OCI-LY3 (cell line): Measurements from ENCODE around the gene IRF2BP1.

ENCODE experiments used
- EZH2phosphoT487 ChIP-seq: fragments of 200-600 bp; shearing (Covaris generic); IDR thresholded peaks from 2 replicates; pipeline ENCODE4 v1.6.1; 2018; ENCODE audit warnings: antibody characterized with exemption, mixed run types, low read depth
- TF ChIP-seq, protein P1 (sequence below): fragments of 200-600, 300-600 bp; sonication (generic); IDR thresholded peaks from 2 replicates; pipeline ENCODE4 v1.5.1; 2014; ENCODE audit warnings: antibody characterized with exemption, low read length, low read depth

DNA sequence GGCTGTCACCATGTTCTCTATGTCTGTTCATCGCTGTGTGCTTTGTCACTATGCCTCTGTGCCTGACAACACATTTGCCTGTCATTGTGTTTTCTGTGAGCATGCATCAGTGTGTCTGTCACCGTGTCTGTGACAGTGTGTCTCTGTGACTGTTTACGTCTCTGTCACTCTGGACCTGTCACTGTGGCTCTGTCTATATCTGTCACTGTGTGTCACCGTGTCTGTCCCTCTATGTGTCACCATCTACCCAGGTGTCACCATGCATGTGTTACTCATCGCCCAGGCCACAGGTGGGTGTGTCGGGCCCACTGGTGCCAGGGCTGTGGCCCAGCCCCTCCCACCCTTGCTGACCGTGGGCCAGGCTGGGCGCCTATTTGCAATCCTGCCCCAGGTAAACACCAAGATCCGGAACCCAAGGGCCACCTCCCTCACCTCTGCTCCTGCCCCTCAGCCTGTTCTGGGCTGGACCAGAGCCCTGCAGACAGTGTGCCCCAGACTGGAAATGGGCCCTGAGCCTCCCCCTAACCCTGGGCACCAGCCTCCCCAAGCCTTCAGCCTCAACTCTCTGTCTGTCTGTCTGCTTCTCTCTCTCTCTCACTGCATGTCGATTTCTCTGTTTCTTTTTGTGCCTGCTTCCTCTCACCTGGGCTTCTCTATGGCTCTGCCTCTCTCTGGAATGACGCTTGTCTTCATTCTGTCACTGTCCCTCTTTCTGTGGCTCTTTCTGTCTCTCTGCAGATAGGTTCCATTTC, 7.7 kb downstream of the IRF2BP1 start:
- TF ChIP-seq, protein P1, sequence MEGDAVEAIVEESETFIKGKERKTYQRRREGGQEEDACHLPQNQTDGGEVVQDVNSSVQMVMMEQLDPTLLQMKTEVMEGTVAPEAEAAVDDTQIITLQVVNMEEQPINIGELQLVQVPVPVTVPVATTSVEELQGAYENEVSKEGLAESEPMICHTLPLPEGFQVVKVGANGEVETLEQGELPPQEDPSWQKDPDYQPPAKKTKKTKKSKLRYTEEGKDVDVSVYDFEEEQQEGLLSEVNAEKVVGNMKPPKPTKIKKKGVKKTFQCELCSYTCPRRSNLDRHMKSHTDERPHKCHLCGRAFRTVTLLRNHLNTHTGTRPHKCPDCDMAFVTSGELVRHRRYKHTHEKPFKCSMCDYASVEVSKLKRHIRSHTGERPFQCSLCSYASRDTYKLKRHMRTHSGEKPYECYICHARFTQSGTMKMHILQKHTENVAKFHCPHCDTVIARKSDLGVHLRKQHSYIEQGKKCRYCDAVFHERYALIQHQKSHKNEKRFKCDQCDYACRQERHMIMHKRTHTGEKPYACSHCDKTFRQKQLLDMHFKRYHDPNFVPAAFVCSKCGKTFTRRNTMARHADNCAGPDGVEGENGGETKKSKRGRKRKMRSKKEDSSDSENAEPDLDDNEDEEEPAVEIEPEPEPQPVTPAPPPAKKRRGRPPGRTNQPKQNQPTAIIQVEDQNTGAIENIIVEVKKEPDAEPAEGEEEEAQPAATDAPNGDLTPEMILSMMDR: no peak
- TF ChIP-seq EZH2phosphoT487: no peak
